Measurements from ENCODE around the gene TTLL12. TPM values are rescaled to one million over a fixed set of nuclear protein-coding genes. Genes with fewer than 3 reads are reported as not detected.

Gene TTLL12
- total RNA-seq, 1 donor from 2014 or later, result 13.0 TPM

- Histone ChIP-seq H3K27me3 (ENCODE audit: control insufficient read depth in 3 of 3, insufficient read depth in 3 of 3, low read length in 3 of 3) (peaks cover 0 to 3% (median 3%) of the 10 kb centered on the region in 3 donors), H3K9ac (ENCODE audit: low read depth in 1 of 3, low read length in 3 of 3) (no peak overlapping the region), H3K4me3 (ENCODE audit: low read length in 3 of 3) (no peak overlapping the region), H3K27ac (ENCODE audit: low read depth, low read length) (no peak overlapping the region), H3K9me3 (ENCODE audit: control insufficient read depth in 3 of 3, low read length in 3 of 3) (no peaks in the 10 kb centered on the region), H3K4me1 (ENCODE audit: control insufficient read depth in 3 of 3, insufficient read depth in 3 of 3, low read length in 3 of 3) (peaks cover 4 to 13% (median 5%) of the 10 kb centered on the region in 3 donors), H3K36me3 (ENCODE audit: control insufficient read depth in 3 of 3, insufficient read depth in 3 of 3, low read length in 3 of 3) (peaks cover 30 to 61% (median 44%) of the 10 kb centered on the region in 3 donors)
Observed at GRCh38 chr22:43134553-43134952, 52.4 kb downstream of the TTLL12 start.

- no peaks in the 10 kb centered on the region for H3K9me3 ChIP-seq (ENCODE audit: control insufficient read depth in 3 of 3, low read length in 3 of 3)
- peaks cover 3 to 10% (median 9%) of the 10 kb centered on the region in 3 donors for H3K27me3 ChIP-seq (ENCODE audit: control insufficient read depth in 3 of 3, insufficient read depth in 3 of 3, low read length in 3 of 3)
- H3K36me3 ChIP-seq (ENCODE audit: control insufficient read depth in 3 of 3, insufficient read depth in 3 of 3, low read length in 3 of 3), result peaks cover 22 to 53% (median 33%) of the 10 kb centered on the region in 3 donors
- H3K9ac ChIP-seq (ENCODE audit: low read depth in 1 of 3, low read length in 3 of 3), result no peak overlapping the region
- no peak overlapping the region for H3K27ac ChIP-seq (ENCODE audit: low read depth, low read length)
- H3K4me1 ChIP-seq (ENCODE audit: control insufficient read depth in 3 of 3, insufficient read depth in 3 of 3, low read length in 3 of 3), result peaks cover 4 to 13% (median 7%) of the 10 kb centered on the region in 3 donors
- no peak overlapping the region for H3K4me3 ChIP-seq (ENCODE audit: low read length in 3 of 3)
Observed at GRCh38 chr22:43133401-43133800, 53.5 kb downstream of the TTLL12 start.

GRCh38 chr22:43131773-43132501 lies 55.0 kb downstream of the TTLL12 start:
- Histone ChIP-seq H3K36me3 (ENCODE audit: control insufficient read depth in 3 of 3, insufficient read depth in 3 of 3, low read length in 3 of 3) (peaks cover 16 to 42% (median 24%) of the 10 kb centered on the region in 3 donors), H3K27me3 (ENCODE audit: control insufficient read depth in 3 of 3, insufficient read depth in 3 of 3, low read length in 3 of 3) (peaks cover 3 to 15% (median 14%) of the 10 kb centered on the region in 3 donors), H3K4me1 (ENCODE audit: control insufficient read depth in 3 of 3, insufficient read depth in 3 of 3, low read length in 3 of 3) (peaks cover 4 to 11% (median 7%) of the 10 kb centered on the region in 3 donors), H3K27ac (ENCODE audit: low read depth, low read length) (no peak overlapping the region), H3K9me3 (ENCODE audit: control insufficient read depth in 3 of 3, low read length in 3 of 3) (no peaks in the 10 kb centered on the region), H3K9ac (ENCODE audit: low read depth in 1 of 3, low read length in 3 of 3) (no peak overlapping the region), H3K4me3 (ENCODE audit: low read length in 3 of 3) (no peak overlapping the region)

- Histone ChIP-seq H3K9ac (ENCODE audit: low read depth in 1 of 3, low read length in 3 of 3) (peak overlapping the region in 1 of 3 donors; percentile 20), H3K4me1 (ENCODE audit: control insufficient read depth in 3 of 3, insufficient read depth in 3 of 3, low read length in 3 of 3) (peaks cover 4 to 8% (median 6%) of the 10 kb centered on the region in 3 donors), H3K27ac (ENCODE audit: low read depth, low read length) (no peak overlapping the region), H3K27me3 (ENCODE audit: control insufficient read depth in 3 of 3, insufficient read depth in 3 of 3, low read length in 3 of 3) (peaks cover 3 to 15% (median 14%) of the 10 kb centered on the region in 3 donors), H3K9me3 (ENCODE audit: control insufficient read depth in 3 of 3, low read length in 3 of 3) (no peaks in the 10 kb centered on the region), H3K4me3 (ENCODE audit: low read length in 3 of 3) (no peak overlapping the region), H3K36me3 (ENCODE audit: control insufficient read depth in 3 of 3, insufficient read depth in 3 of 3, low read length in 3 of 3) (peaks cover 8 to 25% (median 13%) of the 10 kb centered on the region in 3 donors)
Observed at GRCh38 chr22:43129426-43130425, 57.2 kb downstream of the TTLL12 start.

DNA sequence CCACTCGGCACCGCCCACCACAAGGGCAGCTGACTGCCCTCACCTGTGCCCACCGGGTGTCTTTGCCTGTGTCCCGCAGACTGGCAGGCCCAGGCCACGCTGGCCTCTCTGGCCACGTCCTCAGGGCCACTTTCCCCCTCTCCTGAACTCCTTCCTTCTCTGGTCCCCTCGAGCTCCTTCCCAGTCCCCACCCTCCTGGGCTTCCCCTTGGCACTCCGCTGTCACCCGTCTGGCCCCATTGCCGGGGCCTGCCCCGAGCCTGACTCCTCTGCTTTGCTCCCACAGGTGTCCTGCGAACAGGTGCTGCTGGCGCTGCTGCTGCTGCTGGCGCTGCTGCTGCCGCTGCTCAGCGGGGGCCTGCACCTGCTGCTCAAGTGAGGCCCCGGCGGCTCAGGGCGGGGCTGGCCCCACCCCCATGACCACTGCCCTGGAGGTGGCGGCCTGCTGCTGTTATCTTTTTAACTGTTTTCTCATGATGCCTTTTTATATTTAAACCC lies 58.0 kb downstream of the TTLL12 start:
- peaks cover 4 to 8% (median 6%) of the 10 kb centered on the region in 3 donors for H3K4me1 ChIP-seq (ENCODE audit: control insufficient read depth in 3 of 3, insufficient read depth in 3 of 3, low read length in 3 of 3)
- H3K27ac ChIP-seq (ENCODE audit: low read depth, low read length), result no peak overlapping the region
- no peaks in the 10 kb centered on the region for H3K9me3 ChIP-seq (ENCODE audit: control insufficient read depth in 3 of 3, low read length in 3 of 3)
- no peak overlapping the region for H3K4me3 ChIP-seq (ENCODE audit: low read length in 3 of 3)
- H3K9ac ChIP-seq (ENCODE audit: low read depth in 1 of 3, low read length in 3 of 3), result no peak overlapping the region
- peaks cover 3 to 15% (median 14%) of the 10 kb centered on the region in 3 donors for H3K27me3 ChIP-seq (ENCODE audit: control insufficient read depth in 3 of 3, insufficient read depth in 3 of 3, low read length in 3 of 3)
- H3K36me3 ChIP-seq (ENCODE audit: control insufficient read depth in 3 of 3, insufficient read depth in 3 of 3, low read length in 3 of 3), result peaks cover 4 to 20% (median 9%) of the 10 kb centered on the region in 3 donors

DNA sequence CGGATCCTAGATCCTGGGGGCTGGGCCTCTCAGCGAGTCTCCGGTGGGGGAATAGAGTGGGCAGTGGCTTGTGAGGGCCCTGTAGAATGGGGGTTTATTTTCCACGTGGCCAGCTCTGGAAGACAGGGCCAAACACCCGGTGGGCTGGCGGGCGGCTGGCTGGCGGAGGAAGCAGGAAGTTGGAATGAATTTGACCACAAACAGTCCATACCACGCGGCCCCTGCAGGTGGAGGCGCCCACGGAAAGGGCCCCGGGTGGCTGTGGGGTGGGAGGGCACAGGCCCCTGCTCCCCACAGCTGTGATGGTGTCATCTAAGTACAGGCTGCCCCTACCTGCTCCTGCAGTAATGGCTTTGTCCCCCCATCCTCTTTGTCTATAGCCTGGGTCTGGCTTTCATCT lies 58.8 kb downstream of the TTLL12 start:
- H3K4me1 ChIP-seq (ENCODE audit: control insufficient read depth in 3 of 3, insufficient read depth in 3 of 3, low read length in 3 of 3), result peaks cover 4 to 8% (median 6%) of the 10 kb centered on the region in 3 donors
- H3K27me3 ChIP-seq (ENCODE audit: control insufficient read depth in 3 of 3, insufficient read depth in 3 of 3, low read length in 3 of 3), result peaks cover 3 to 15% (median 14%) of the 10 kb centered on the region in 3 donors
- H3K4me3 ChIP-seq (ENCODE audit: low read length in 3 of 3), result no peak overlapping the region
- no peak overlapping the region for H3K27ac ChIP-seq (ENCODE audit: low read depth, low read length)
- H3K9me3 ChIP-seq (ENCODE audit: control insufficient read depth in 3 of 3, low read length in 3 of 3), result no peaks in the 10 kb centered on the region
- no peak overlapping the region for H3K9ac ChIP-seq (ENCODE audit: low read depth in 1 of 3, low read length in 3 of 3)
- peaks cover 4 to 16% (median 5%) of the 10 kb centered on the region in 3 donors for H3K36me3 ChIP-seq (ENCODE audit: control insufficient read depth in 3 of 3, insufficient read depth in 3 of 3, low read length in 3 of 3)

DNA sequence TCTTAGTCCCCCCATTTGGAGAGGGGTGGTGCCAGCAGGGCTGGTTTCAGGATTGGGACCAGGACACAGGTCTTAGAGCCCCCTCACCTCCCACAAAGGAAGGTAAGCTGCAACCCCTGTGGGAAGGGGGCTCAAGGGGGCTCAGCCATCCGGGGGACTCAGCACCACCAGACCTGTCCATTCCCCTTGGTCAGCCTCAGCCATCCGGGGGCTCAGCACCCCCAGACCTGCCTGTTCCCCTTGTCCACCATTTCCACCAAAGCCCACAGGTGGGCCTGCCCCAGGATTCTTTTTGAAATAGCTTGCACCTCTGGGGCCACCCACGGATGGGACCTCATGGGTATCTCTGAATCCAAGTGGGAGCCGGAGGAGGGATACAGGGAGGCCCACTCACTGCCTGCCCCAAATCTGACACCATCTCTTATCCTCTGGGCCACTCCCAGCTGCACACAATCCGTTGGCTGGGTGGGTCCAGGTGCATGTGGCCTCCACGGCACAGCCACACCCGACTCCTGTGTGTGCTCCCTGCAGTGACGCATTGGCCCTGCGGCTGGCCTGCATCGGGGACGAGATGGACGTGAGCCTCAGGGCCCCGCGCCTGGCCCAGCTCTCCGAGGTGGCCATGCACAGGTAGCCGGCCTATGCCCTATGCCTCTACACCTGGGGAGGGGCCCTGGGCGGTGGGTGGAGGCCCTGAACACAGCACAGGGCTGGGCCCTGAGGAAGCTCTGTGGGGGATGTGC lies 59.6 kb downstream of the TTLL12 start:
- Histone ChIP-seq H3K27ac (ENCODE audit: low read depth, low read length) (no peak overlapping the region), H3K36me3 (ENCODE audit: control insufficient read depth in 3 of 3, insufficient read depth in 3 of 3, low read length in 3 of 3) (peaks cover 0 to 8% (median 0%) of the 10 kb centered on the region in 3 donors), H3K4me3 (ENCODE audit: low read length in 3 of 3) (no peak overlapping the region), H3K4me1 (ENCODE audit: control insufficient read depth in 3 of 3, insufficient read depth in 3 of 3, low read length in 3 of 3) (peaks cover 4 to 8% (median 6%) of the 10 kb centered on the region in 3 donors), H3K9me3 (ENCODE audit: control insufficient read depth in 3 of 3, low read length in 3 of 3) (no peaks in the 10 kb centered on the region), H3K9ac (ENCODE audit: low read depth in 1 of 3, low read length in 3 of 3) (no peak overlapping the region), H3K27me3 (ENCODE audit: control insufficient read depth in 3 of 3, insufficient read depth in 3 of 3, low read length in 3 of 3) (peaks cover 3 to 15% (median 14%) of the 10 kb centered on the region in 3 donors)

- Histone ChIP-seq H3K36me3 (ENCODE audit: control insufficient read depth in 3 of 3, insufficient read depth in 3 of 3, low read length in 3 of 3) (peaks cover 0 to 3% (median 0%) of the 10 kb centered on the region in 3 donors), H3K27me3 (ENCODE audit: control insufficient read depth in 3 of 3, insufficient read depth in 3 of 3, low read length in 3 of 3) (peaks cover 3 to 15% (median 14%) of the 10 kb centered on the region in 3 donors), H3K9ac (ENCODE audit: low read depth in 1 of 3, low read length in 3 of 3) (no peak overlapping the region), H3K4me3 (ENCODE audit: low read length in 3 of 3) (no peak overlapping the region), H3K4me1 (ENCODE audit: control insufficient read depth in 3 of 3, insufficient read depth in 3 of 3, low read length in 3 of 3) (peaks cover 4 to 5% (median 4%) of the 10 kb centered on the region in 3 donors), H3K27ac (ENCODE audit: low read depth, low read length) (no peak overlapping the region), H3K9me3 (ENCODE audit: control insufficient read depth in 3 of 3, low read length in 3 of 3) (no peaks in the 10 kb centered on the region)
Observed at GRCh38 chr22:43126501-43127165, 60.3 kb downstream of the TTLL12 start.
